ENCODE measurements around the gene BPIFB4. TPM values are rescaled to one million over a fixed set of nuclear protein-coding genes. Genes with fewer than 3 reads are reported as not detected.

The BPIFB4 gene
- total RNA-seq, 1 donor from 2014 or later = not detected

- no peaks in the 10 kb centered on the region for H3K36me3 Mint-ChIP-seq (ENCODE audit: low read depth, unreplicated experiment)
- Histone ChIP-seq H3K27me3 (ENCODE audit: insufficient read depth, low read length) (peaks cover 2% of the 10 kb centered on the region), H3K27ac (ENCODE audit: low read depth, low read length) (no peak overlapping the region), H2AFZ (ENCODE audit: low read depth, low read length) (no peak overlapping the region), H4K20me1 (ENCODE audit: insufficient read depth, low read length) (no peaks in the 10 kb centered on the region), H3K4me1 (ENCODE audit: insufficient read depth, low read length) (no peaks in the 10 kb centered on the region), H3K9me3 (ENCODE audit: insufficient read depth, low read depth, low read length) (no peaks in the 10 kb centered on the region), H3K4me2 (ENCODE audit: low read length) (no peak overlapping the region), H3K79me2 (ENCODE audit: insufficient read depth, low read length) (no peaks in the 10 kb centered on the region), H3K4me3 (ENCODE audit: insufficient read depth, low read depth, low read length) (no peak overlapping the region), H3K9ac (ENCODE audit: low read length) (no peak overlapping the region), H3K36me3 (ENCODE audit: insufficient read depth, low read length) (no peaks in the 10 kb centered on the region)
- no peak overlapping the region for H3K27ac Mint-ChIP-seq (ENCODE audit: unreplicated experiment)
- peaks cover 7% of the 10 kb centered on the region for H3K9me3 Mint-ChIP-seq (ENCODE audit: unreplicated experiment)
- FAIRE-seq (no peak), DNase-seq (ENCODE audit: low read depth) (no peak)
- no peaks in the 10 kb centered on the region for H3K4me1 Mint-ChIP-seq (ENCODE audit: low read depth, unreplicated experiment)
- H3K27me3 Mint-ChIP-seq (ENCODE audit: low read depth, unreplicated experiment) = peaks cover 51% of the 10 kb centered on the region
- no peak overlapping the region for H3K4me3 Mint-ChIP-seq (ENCODE audit: unreplicated experiment)
- TF ChIP-seq CTCF (IDR thresholded peaks at IDR 0.05; ENCODE audit: insufficient read depth, low read depth, low read length) = no peak
- no peak for TF ChIP-seq EZH2 (IDR thresholded peaks at IDR 0.05; ENCODE audit: insufficient read depth, low read length)
These were observed 48.1 kb downstream of the BPIFB4 start for GRCh38 chr20:33127422-33128097.

- Histone ChIP-seq H4K20me1 (ENCODE audit: insufficient read depth, low read length) (no peaks in the 10 kb centered on the region), H3K9me3 (ENCODE audit: insufficient read depth, low read depth, low read length) (no peaks in the 10 kb centered on the region), H3K27ac (ENCODE audit: low read depth, low read length) (no peak overlapping the region), H3K9ac (ENCODE audit: low read length) (no peak overlapping the region), H2AFZ (ENCODE audit: low read depth, low read length) (no peak overlapping the region), H3K4me3 (ENCODE audit: insufficient read depth, low read depth, low read length) (no peak overlapping the region), H3K36me3 (ENCODE audit: insufficient read depth, low read length) (no peaks in the 10 kb centered on the region), H3K4me1 (ENCODE audit: insufficient read depth, low read length) (no peaks in the 10 kb centered on the region), H3K4me2 (ENCODE audit: low read length) (no peak overlapping the region), H3K79me2 (ENCODE audit: insufficient read depth, low read length) (no peaks in the 10 kb centered on the region), H3K27me3 (ENCODE audit: insufficient read depth, low read length) (peaks cover 2% of the 10 kb centered on the region)
- no peaks in the 10 kb centered on the region for H3K9me3 Mint-ChIP-seq (ENCODE audit: unreplicated experiment)
- no peak overlapping the region for H3K4me3 Mint-ChIP-seq (ENCODE audit: unreplicated experiment)
- peaks cover 3% of the 10 kb centered on the region for H3K4me1 Mint-ChIP-seq (ENCODE audit: low read depth, unreplicated experiment)
- no peak for FAIRE-seq
- no peak for TF ChIP-seq EZH2 (IDR thresholded peaks at IDR 0.05; ENCODE audit: insufficient read depth, low read length)
- peaks cover 25% of the 10 kb centered on the region for H3K27me3 Mint-ChIP-seq (ENCODE audit: low read depth, unreplicated experiment)
- H3K36me3 Mint-ChIP-seq (ENCODE audit: low read depth, unreplicated experiment) = no peaks in the 10 kb centered on the region
- peak; percentile 57 for DNase-seq (ENCODE audit: low read depth)
- no peak overlapping the region for H3K27ac Mint-ChIP-seq (ENCODE audit: unreplicated experiment)
These were observed 51.2 kb downstream of the BPIFB4 start for GRCh38 chr20:33130568-33131061.

GRCh38 chr20:33131949-33132473, 52.6 kb downstream of the BPIFB4 start:
- Mint-ChIP-seq H3K9me3 (ENCODE audit: unreplicated experiment) (peaks cover 2% of the 10 kb centered on the region), H3K27me3 (ENCODE audit: low read depth, unreplicated experiment) (peaks cover 24% of the 10 kb centered on the region), H3K4me3 (ENCODE audit: unreplicated experiment) (no peak overlapping the region), H3K27ac (ENCODE audit: unreplicated experiment) (no peak overlapping the region), H3K4me1 (ENCODE audit: low read depth, unreplicated experiment) (peaks cover 3% of the 10 kb centered on the region), H3K36me3 (ENCODE audit: low read depth, unreplicated experiment) (no peaks in the 10 kb centered on the region)
- no peaks in the 10 kb centered on the region for H3K4me1 ChIP-seq (ENCODE audit: insufficient read depth, low read length)
- TF ChIP-seq CTCF (IDR thresholded peaks at IDR 0.05; ENCODE audit: insufficient read depth, low read depth, low read length) = no peak
- no peak for TF ChIP-seq EZH2 (IDR thresholded peaks at IDR 0.05; ENCODE audit: insufficient read depth, low read length)
- no peak overlapping the region for H3K4me3 ChIP-seq (ENCODE audit: insufficient read depth, low read depth, low read length)
- no peak overlapping the region for H3K9ac ChIP-seq (ENCODE audit: low read length)
- no peaks in the 10 kb centered on the region for H3K9me3 ChIP-seq (ENCODE audit: insufficient read depth, low read depth, low read length)
- DNase-seq (ENCODE audit: low read depth) (no peak), FAIRE-seq (no peak)
- H3K79me2 ChIP-seq (ENCODE audit: insufficient read depth, low read length) = no peaks in the 10 kb centered on the region
- no peak overlapping the region for H3K4me2 ChIP-seq (ENCODE audit: low read length)
- no peaks in the 10 kb centered on the region for H4K20me1 ChIP-seq (ENCODE audit: insufficient read depth, low read length)
- no peak overlapping the region for H2AFZ ChIP-seq (ENCODE audit: low read depth, low read length)
- H3K36me3 ChIP-seq (ENCODE audit: insufficient read depth, low read length) = no peaks in the 10 kb centered on the region
- H3K27me3 ChIP-seq (ENCODE audit: insufficient read depth, low read length) = peaks cover 2% of the 10 kb centered on the region
- no peak overlapping the region for H3K27ac ChIP-seq (ENCODE audit: low read depth, low read length)
